ENCODE measurements around the gene GEMIN4.

- TF ChIP-seq, protein P1, sequence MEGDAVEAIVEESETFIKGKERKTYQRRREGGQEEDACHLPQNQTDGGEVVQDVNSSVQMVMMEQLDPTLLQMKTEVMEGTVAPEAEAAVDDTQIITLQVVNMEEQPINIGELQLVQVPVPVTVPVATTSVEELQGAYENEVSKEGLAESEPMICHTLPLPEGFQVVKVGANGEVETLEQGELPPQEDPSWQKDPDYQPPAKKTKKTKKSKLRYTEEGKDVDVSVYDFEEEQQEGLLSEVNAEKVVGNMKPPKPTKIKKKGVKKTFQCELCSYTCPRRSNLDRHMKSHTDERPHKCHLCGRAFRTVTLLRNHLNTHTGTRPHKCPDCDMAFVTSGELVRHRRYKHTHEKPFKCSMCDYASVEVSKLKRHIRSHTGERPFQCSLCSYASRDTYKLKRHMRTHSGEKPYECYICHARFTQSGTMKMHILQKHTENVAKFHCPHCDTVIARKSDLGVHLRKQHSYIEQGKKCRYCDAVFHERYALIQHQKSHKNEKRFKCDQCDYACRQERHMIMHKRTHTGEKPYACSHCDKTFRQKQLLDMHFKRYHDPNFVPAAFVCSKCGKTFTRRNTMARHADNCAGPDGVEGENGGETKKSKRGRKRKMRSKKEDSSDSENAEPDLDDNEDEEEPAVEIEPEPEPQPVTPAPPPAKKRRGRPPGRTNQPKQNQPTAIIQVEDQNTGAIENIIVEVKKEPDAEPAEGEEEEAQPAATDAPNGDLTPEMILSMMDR (IDR thresholded peaks at IDR 0.05) = no peak
- no peak for TF ChIP-seq POLR2A (IDR thresholded peaks at IDR 0.05)
These were observed 629 bp downstream of the GEMIN4 start for GRCh38 chr17:751269-752001.

Data from uterus (tissue), 2 donors.